HepG2 (cell line): ENCODE measurements around the gene NDN. TPM values are rescaled to one million over a fixed set of nuclear protein-coding genes. Genes with fewer than 3 reads are reported as not detected.

Source experiments
- HMGA1 ChIP-seq: sonication (generic); formaldehyde crosslinking; conservative IDR thresholded peaks from 2 replicates; pipeline ENCODE4 v1.4.0; 2020; ENCODE audit warnings: missing genetic modification reagents
- MED13 ChIP-seq: sonication (generic); formaldehyde crosslinking; IDR thresholded peaks from 2 replicates; pipeline ENCODE4 v1.5.0; 2020; ENCODE audit warnings: missing genetic modification reagents
- RFXANK ChIP-seq: IDR thresholded peaks from 2 replicates; pipeline ENCODE4 v1.6.1; 2016
- SKI ChIP-seq: fragments of 450-650 bp; IDR thresholded peaks from one replicate; pipeline ENCODE4 v1.6.1; 2018; ENCODE audit warnings: mild to moderate bottlenecking; ENCODE audit not compliant: partially characterized antibody
- SMAD1 ChIP-seq: sonication (generic); formaldehyde crosslinking; IDR thresholded peaks from 2 replicates; pipeline ENCODE4 v1.4.0; 2020; ENCODE audit warnings: missing genetic modification reagents, low read depth, mild to moderate bottlenecking, borderline replicate concordance
- SYNCRIP ChIP-seq: fragments of 200-400 bp; formaldehyde crosslinking; IDR thresholded peaks from 2 replicates; pipeline ENCODE4 v1.6.1; 2018; ENCODE audit warnings: mild to moderate bottlenecking, low read depth, low read length; ENCODE audit not compliant: insufficient read depth
- TCF7L2 ChIP-seq: IDR thresholded peaks from 2 replicates; pipeline ENCODE4 v1.6.1; 2011; ENCODE audit warnings: mild to moderate bottlenecking, low read depth, low read length, moderate library complexity
- ZNF101 ChIP-seq: sonication (generic); formaldehyde crosslinking; IDR thresholded peaks from 2 replicates; pipeline ENCODE4 v1.4.0; 2020; ENCODE audit warnings: mild to moderate bottlenecking, low read depth, missing genetic modification reagents, borderline replicate concordance
- ZNF17 ChIP-seq: sonication (generic); formaldehyde crosslinking; IDR thresholded peaks from 2 replicates; pipeline ENCODE4 v1.5.0; 2020; ENCODE audit warnings: mild to moderate bottlenecking, missing genetic modification reagents
- ZNF207 ChIP-seq: fragments of 450-650 bp; IDR thresholded peaks from 2 replicates; pipeline ENCODE4 v1.6.1; 2016; ENCODE audit warnings: antibody characterized with exemption, borderline replicate concordance
- ZNF354B ChIP-seq: sonication (generic); formaldehyde crosslinking; IDR thresholded peaks from 2 replicates; pipeline ENCODE4 v1.8.0; 2022; ENCODE audit warnings: mild to moderate bottlenecking, missing genetic modification reagents
- ZNF678 ChIP-seq: sonication (generic); formaldehyde crosslinking; IDR thresholded peaks from 2 replicates; pipeline ENCODE4 v1.4.0; 2020; ENCODE audit warnings: mild to moderate bottlenecking, missing genetic modification reagents
- ZNF768 ChIP-seq: sonication (generic); formaldehyde crosslinking; IDR thresholded peaks from 2 replicates; pipeline ENCODE4 v1.4.0; 2020; ENCODE audit warnings: missing genetic modification reagents
- ZNF788 ChIP-seq: sonication (generic); formaldehyde crosslinking; IDR thresholded peaks from 2 replicates; pipeline ENCODE4 v1.5.0; 2020; ENCODE audit warnings: mild to moderate bottlenecking, missing genetic modification reagents, borderline replicate concordance
- polyA plus RNA-seq, 8 experiments: library from polyadenylated mRNA; depleted of rRNA in 3 of 8; stranded (reverse) in 7 of 8; unstranded in 1 of 8; fragments of >200 nt; fragmentation: Illumina TruSeq in 4 of 8; extraction: Trizol in 4 of 8; gene quantifications; 2 replicates each; pipeline versions ENCODE4 v1.2.1 to v1.2.3, GENCODE V29; 2011 to 2016; ENCODE audit warnings: low read depth in 4 of 8, missing spikeins in 1 of 8, mixed read lengths in 1 of 8; ENCODE audit not compliant: insufficient read depth in 1 of 8
- total RNA-seq, 5 experiments: library from RNA; depleted of rRNA; stranded (reverse); fragments of >200 nt; fragmentation: Illumina TruSeq; extraction: Trizol; gene quantifications; 2 replicates each; pipeline ENCODE4 v1.2.3, GENCODE V29; 2016; ENCODE audit warnings: low read depth in 1 of 5
- TF ChIP-seq, protein P1 (sequence below): sonication (generic); formaldehyde crosslinking; IDR thresholded peaks from 2 replicates; pipeline ENCODE4 v1.4.0; 2020; ENCODE audit warnings: mild to moderate bottlenecking, missing genetic modification reagents, borderline replicate concordance
- TF ChIP-seq, protein P2 (sequence below): sonication (generic); formaldehyde crosslinking; IDR thresholded peaks from 2 replicates; pipeline ENCODE4 v1.4.0; 2020; ENCODE audit warnings: missing genetic modification reagents
- TF ChIP-seq, protein P3 (sequence below): sonication (generic); formaldehyde crosslinking; IDR thresholded peaks from 2 replicates; pipeline ENCODE4 v1.4.0; 2020; ENCODE audit warnings: missing genetic modification reagents, borderline replicate concordance

NDN gene
- total and polyA plus RNA-seq, 2 of the 13 experiments (the other 11 are each of a cell fraction or from before 2014, with no cell fraction given): 0.03 TPM; not detected in 1

DNA sequence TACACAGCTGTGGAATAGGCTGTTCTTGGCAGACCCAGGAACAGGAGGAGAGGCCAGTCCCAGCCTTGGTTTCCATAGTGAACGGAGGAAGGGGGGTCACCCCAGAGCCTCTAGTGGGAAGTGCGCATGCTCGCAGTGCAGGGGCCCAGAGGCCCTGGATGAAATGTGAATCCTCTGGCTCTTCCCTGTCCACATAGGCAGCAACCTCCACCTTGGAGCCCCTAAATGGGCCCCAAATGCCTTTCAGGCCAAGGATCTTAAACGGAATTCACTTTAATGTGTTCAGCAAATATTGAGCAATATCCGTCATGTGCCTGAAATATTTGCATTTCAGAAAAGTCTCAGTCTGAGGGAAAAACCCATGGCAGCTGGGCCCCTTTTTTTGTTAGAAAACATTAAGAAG is 3.3 kb upstream of the NDN start (continued):
- TF ChIP-seq SYNCRIP (no peak), TCF7L2 (no peak), SKI (peak; percentile 31), HMGA1 (no peak), ZNF101 (CRISPR knock-in tag) (no peak), ZNF354B (CRISPR knock-in tag) (no peak), ZNF788 (CRISPR knock-in tag) (peak; percentile 62; the same call in 1 of the 2 replicates), ZNF207 (no peak), RFXANK (CRISPR knock-in tag) (no peak), ZNF678 (CRISPR knock-in tag) (no peak), ZNF768 (CRISPR knock-in tag) (no peak), SMAD1 (no peak), ZNF17 (no peak), MED13 (CRISPR knock-in tag) (no peak)
- TF ChIP-seq, protein P1, sequence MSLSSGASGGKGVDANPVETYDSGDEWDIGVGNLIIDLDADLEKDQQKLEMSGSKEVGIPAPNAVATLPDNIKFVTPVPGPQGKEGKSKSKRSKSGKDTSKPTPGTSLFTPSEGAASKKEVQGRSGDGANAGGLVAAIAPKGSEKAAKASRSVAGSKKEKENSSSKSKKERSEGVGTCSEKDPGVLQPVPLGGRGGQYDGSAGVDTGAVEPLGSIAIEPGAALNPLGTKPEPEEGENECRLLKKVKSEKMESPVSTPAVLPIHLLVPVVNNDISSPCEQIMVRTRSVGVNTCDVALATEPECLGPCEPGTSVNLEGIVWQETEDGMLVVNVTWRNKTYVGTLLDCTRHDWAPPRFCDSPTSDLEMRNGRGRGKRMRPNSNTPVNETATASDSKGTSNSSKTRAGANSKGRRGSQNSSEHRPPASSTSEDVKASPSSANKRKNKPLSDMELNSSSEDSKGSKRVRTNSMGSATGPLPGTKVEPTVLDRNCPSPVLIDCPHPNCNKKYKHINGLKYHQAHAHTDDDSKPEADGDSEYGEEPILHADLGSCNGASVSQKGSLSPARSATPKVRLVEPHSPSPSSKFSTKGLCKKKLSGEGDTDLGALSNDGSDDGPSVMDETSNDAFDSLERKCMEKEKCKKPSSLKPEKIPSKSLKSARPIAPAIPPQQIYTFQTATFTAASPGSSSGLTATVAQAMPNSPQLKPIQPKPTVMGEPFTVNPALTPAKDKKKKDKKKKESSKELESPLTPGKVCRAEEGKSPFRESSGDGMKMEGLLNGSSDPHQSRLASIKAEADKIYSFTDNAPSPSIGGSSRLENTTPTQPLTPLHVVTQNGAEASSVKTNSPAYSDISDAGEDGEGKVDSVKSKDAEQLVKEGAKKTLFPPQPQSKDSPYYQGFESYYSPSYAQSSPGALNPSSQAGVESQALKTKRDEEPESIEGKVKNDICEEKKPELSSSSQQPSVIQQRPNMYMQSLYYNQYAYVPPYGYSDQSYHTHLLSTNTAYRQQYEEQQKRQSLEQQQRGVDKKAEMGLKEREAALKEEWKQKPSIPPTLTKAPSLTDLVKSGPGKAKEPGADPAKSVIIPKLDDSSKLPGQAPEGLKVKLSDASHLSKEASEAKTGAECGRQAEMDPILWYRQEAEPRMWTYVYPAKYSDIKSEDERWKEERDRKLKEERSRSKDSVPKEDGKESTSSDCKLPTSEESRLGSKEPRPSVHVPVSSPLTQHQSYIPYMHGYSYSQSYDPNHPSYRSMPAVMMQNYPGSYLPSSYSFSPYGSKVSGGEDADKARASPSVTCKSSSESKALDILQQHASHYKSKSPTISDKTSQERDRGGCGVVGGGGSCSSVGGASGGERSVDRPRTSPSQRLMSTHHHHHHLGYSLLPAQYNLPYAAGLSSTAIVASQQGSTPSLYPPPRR: peak; percentile 78; the same call in 1 of the 2 replicates
- TF ChIP-seq, protein P2, sequence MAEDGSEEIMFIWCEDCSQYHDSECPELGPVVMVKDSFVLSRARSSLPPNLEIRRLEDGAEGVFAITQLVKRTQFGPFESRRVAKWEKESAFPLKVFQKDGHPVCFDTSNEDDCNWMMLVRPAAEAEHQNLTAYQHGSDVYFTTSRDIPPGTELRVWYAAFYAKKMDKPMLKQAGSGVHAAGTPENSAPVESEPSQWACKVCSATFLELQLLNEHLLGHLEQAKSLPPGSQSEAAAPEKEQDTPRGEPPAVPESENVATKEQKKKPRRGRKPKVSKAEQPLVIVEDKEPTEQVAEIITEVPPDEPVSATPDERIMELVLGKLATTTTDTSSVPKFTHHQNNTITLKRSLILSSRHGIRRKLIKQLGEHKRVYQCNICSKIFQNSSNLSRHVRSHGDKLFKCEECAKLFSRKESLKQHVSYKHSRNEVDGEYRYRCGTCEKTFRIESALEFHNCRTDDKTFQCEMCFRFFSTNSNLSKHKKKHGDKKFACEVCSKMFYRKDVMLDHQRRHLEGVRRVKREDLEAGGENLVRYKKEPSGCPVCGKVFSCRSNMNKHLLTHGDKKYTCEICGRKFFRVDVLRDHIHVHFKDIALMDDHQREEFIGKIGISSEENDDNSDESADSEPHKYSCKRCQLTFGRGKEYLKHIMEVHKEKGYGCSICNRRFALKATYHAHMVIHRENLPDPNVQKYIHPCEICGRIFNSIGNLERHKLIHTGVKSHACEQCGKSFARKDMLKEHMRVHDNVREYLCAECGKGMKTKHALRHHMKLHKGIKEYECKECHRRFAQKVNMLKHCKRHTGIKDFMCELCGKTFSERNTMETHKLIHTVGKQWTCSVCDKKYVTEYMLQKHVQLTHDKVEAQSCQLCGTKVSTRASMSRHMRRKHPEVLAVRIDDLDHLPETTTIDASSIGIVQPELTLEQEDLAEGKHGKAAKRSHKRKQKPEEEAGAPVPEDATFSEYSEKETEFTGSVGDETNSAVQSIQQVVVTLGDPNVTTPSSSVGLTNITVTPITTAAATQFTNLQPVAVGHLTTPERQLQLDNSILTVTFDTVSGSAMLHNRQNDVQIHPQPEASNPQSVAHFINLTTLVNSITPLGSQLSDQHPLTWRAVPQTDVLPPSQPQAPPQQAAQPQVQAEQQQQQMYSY: no peak
- TF ChIP-seq, protein P3, sequence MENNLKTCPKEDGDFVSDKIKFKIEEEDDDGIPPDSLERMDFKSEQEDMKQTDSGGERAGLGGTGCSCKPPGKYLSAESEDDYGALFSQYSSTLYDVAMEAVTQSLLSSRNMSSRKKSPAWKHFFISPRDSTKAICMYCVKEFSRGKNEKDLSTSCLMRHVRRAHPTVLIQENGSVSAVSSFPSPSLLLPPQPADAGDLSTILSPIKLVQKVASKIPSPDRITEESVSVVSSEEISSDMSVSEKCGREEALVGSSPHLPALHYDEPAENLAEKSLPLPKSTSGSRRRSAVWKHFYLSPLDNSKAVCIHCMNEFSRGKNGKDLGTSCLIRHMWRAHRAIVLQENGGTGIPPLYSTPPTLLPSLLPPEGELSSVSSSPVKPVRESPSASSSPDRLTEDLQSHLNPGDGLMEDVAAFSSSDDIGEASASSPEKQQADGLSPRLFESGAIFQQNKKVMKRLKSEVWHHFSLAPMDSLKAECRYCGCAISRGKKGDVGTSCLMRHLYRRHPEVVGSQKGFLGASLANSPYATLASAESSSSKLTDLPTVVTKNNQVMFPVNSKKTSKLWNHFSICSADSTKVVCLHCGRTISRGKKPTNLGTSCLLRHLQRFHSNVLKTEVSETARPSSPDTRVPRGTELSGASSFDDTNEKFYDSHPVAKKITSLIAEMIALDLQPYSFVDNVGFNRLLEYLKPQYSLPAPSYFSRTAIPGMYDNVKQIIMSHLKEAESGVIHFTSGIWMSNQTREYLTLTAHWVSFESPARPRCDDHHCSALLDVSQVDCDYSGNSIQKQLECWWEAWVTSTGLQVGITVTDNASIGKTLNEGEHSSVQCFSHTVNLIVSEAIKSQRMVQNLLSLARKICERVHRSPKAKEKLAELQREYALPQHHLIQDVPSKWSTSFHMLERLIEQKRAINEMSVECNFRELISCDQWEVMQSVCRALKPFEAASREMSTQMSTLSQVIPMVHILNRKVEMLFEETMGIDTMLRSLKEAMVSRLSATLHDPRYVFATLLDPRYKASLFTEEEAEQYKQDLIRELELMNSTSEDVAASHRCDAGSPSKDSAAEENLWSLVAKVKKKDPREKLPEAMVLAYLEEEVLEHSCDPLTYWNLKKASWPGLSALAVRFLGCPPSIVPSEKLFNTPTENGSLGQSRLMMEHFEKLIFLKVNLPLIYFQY (CRISPR knock-in tag): peak; percentile 73; the same call in 1 of the 2 replicates
